H1 (cell line): ENCODE results near the gene IFIT5. TPM values are rescaled to one million over a fixed set of nuclear protein-coding genes. Genes with fewer than 3 reads are reported as not detected.
"Not testable (repeated sequence)": the region's sequence is repeated elsewhere in the genome, so short reads cannot be mapped to it uniquely, and the experiment has no call there.

ENCODE experiments used
- CTCF ChIA-PET: fragments of 300-600 bp; sonication (Branson Sonifier 250); formaldehyde crosslinking; loops from one replicate; lab custom pipeline; 2021; ENCODE audit not compliant: partially characterized antibody; lab: Charles Lee
- POLR2A ChIA-PET: fragments of 300-600 bp; sonication (Branson Sonifier 250); formaldehyde crosslinking; loops from one replicate; lab custom pipeline; 2021; ENCODE audit warnings: inconsistent platforms; ENCODE audit not compliant: partially characterized antibody; lab: Charles Lee
- DNase-seq, 2 experiments: peaks; one replicate each; pipeline versions ENCODE4 v3.0.0 to v3.0.0-alpha.2; 2010 to 2022; ENCODE audit warnings: low spot score in 2 of 2, low read depth in 1 of 2, mixed read lengths in 1 of 2
- FAIRE-seq: peaks from 2 replicates; lab custom pipeline; 2011; peaks lifted over from hg19 to GRCh38; lab: Jason Lieb, UNC
- H2AFZ ChIP-seq: 2 replicates; pipeline ENCODE4 v1.8.1; 2012; ENCODE audit warnings: low read length, inconsistent platforms
- H2AK5ac ChIP-seq: 2 replicates; pipeline ENCODE4 v1.6.1; 2013; ENCODE audit warnings: low read depth, low read length
- H2BK120ac ChIP-seq: replicated peaks from 2 replicates; pipeline ENCODE3; 2013; ENCODE audit warnings: low read depth, low read length, inconsistent platforms
- H2BK12ac ChIP-seq: 2 replicates; pipeline ENCODE4 v1.6.1; 2013; ENCODE audit warnings: low read depth, low read length
- H2BK15ac ChIP-seq: 2 replicates; pipeline ENCODE4 v1.6.1; 2013; ENCODE audit warnings: low read length
- H2BK20ac ChIP-seq: 2 replicates; pipeline ENCODE4 v1.6.1; 2013; ENCODE audit warnings: low read length
- H2BK5ac ChIP-seq: 2 replicates; pipeline ENCODE4 v1.6.1; 2013; ENCODE audit warnings: low read depth, low read length
- H3K14ac ChIP-seq: 2 replicates; pipeline ENCODE4 v1.6.1; 2013; ENCODE audit warnings: inconsistent platforms; ENCODE audit not compliant: insufficient read length
- H3K18ac ChIP-seq: 2 replicates; pipeline ENCODE4 v1.6.1; 2013; ENCODE audit warnings: low read length; ENCODE audit errors: extremely low read depth
- H3K23ac ChIP-seq: 2 replicates; pipeline ENCODE4 v1.6.1; 2013; ENCODE audit warnings: inconsistent platforms; ENCODE audit not compliant: insufficient read length
- H3K23me2 ChIP-seq: 2 replicates; pipeline ENCODE4 v1.6.1; 2013; ENCODE audit warnings: low read depth, low read length
- H3K27ac ChIP-seq: 2 replicates; pipeline ENCODE4 v1.6.1; 2011; ENCODE audit warnings: low read depth, low read length, inconsistent platforms
- H3K27me3 ChIP-seq, 4 experiments: replicated peaks in 1 of 4; 1 replicate in 1 of 4; 2 replicates in 3 of 4; pipeline versions ENCODE4 v1.6.1 to v1.8.1; 2011 to 2013; ENCODE audit warnings: low read length in 3 of 4, mild to moderate bottlenecking in 3 of 4, inconsistent platforms in 2 of 4, mixed read lengths in 2 of 4, moderate library complexity in 1 of 4; ENCODE audit not compliant: control insufficient read depth in 3 of 4, insufficient read depth in 3 of 4; ENCODE audit errors: extremely low read depth in 1 of 4
- H3K36me3 ChIP-seq, 4 experiments: 2 replicates each; pipeline versions ENCODE4 v1.6.1 to v1.8.1; 2011 to 2013; ENCODE audit warnings: mild to moderate bottlenecking in 4 of 4, low read length in 3 of 4, moderate library complexity in 2 of 4, control low read depth in 1 of 4, inconsistent platforms in 1 of 4; ENCODE audit not compliant: insufficient read depth in 4 of 4, control insufficient read depth in 2 of 4
- H3K4ac ChIP-seq: replicated peaks from 2 replicates; pipeline ENCODE3; 2013; ENCODE audit warnings: low read length, low read depth, mixed read lengths, inconsistent platforms; ENCODE audit not compliant: insufficient read length
- H3K4me1 ChIP-seq, 4 experiments: replicated peaks in 1 of 4; 1 replicate in 1 of 4; 2 replicates in 3 of 4; pipeline versions ENCODE4 v1.6.1 to v1.8.1; 2011 to 2013; ENCODE audit warnings: low read length in 3 of 4, inconsistent platforms in 2 of 4, mixed read lengths in 1 of 4; ENCODE audit not compliant: insufficient read depth in 4 of 4, control insufficient read depth in 3 of 4
- H3K4me2 ChIP-seq, 2 experiments: 2 replicates each; pipeline versions ENCODE4 v1.6.1 to v1.8.1; 2011 to 2013; ENCODE audit warnings: low read depth in 2 of 2, low read length in 2 of 2, control low read depth in 1 of 2, inconsistent platforms in 1 of 2, mild to moderate bottlenecking in 1 of 2; ENCODE audit not compliant: insufficient read depth in 1 of 2
- H3K4me3 ChIP-seq, 4 experiments: fragments of 200-600, 300-600 bp in 1 of 4; sonication (generic), shearing (Covaris generic), sonication (Bioruptor Twin) in 1 of 4; 2 replicates each; pipeline versions ENCODE4 v1.5.1 to v1.8.1; 2011 to 2016; ENCODE audit warnings: low read length in 4 of 4, low read depth in 3 of 4, control low read depth in 2 of 4, inconsistent platforms in 2 of 4, mild to moderate bottlenecking in 2 of 4, mixed read lengths in 1 of 4, moderate library complexity in 1 of 4; ENCODE audit not compliant: insufficient read depth in 2 of 4; ENCODE audit errors: extremely low read depth in 1 of 4
- H3K56ac ChIP-seq: replicated peaks from 2 replicates; pipeline ENCODE3; 2013; ENCODE audit warnings: low read depth, mild to moderate bottlenecking, mixed read lengths, low read length, inconsistent platforms; ENCODE audit not compliant: insufficient read length
- H3K79me1 ChIP-seq: 2 replicates; pipeline ENCODE4 v1.6.1; 2013; ENCODE audit warnings: low read depth, low read length, control low read depth
- H3K79me2 ChIP-seq, 2 experiments: 2 replicates each; pipeline versions ENCODE4 v1.6.1 to v1.8.1; 2012 to 2013; ENCODE audit warnings: low read length in 2 of 2, mild to moderate bottlenecking in 2 of 2, inconsistent platforms in 1 of 2; ENCODE audit not compliant: insufficient read depth in 2 of 2, control insufficient read depth in 1 of 2
- H3K9ac ChIP-seq, 4 experiments: replicated peaks in 1 of 4; 1 replicate in 1 of 4; 2 replicates in 3 of 4; pipeline versions ENCODE4 v1.6.1 to v1.8.1; 2011 to 2013; ENCODE audit warnings: low read depth in 3 of 4, low read length in 3 of 4, control low read depth in 2 of 4, mild to moderate bottlenecking in 2 of 4, moderate library complexity in 2 of 4, inconsistent platforms in 1 of 4; ENCODE audit errors: extremely low read depth in 1 of 4
- H3K9me3 ChIP-seq, 2 experiments: 2 replicates each; pipeline versions ENCODE4 v1.6.1 to v1.8.1; 2012 to 2013; ENCODE audit warnings: mild to moderate bottlenecking in 2 of 2, moderate library complexity in 2 of 2, control low read depth in 1 of 2, inconsistent platforms in 1 of 2, low read depth in 1 of 2, low read length in 1 of 2, mixed read lengths in 1 of 2; ENCODE audit not compliant: insufficient read depth in 2 of 2
- H4K20me1 ChIP-seq, 2 experiments: replicated peaks in 1 of 2; 2 replicates each; pipeline versions ENCODE3 to v1.8.1; 2011 to 2013; ENCODE audit warnings: inconsistent platforms in 2 of 2, low read length in 2 of 2, mild to moderate bottlenecking in 1 of 2; ENCODE audit not compliant: insufficient read depth in 2 of 2, control insufficient read depth in 1 of 2
- H4K5ac ChIP-seq: 2 replicates; pipeline ENCODE4 v1.6.1; 2013; ENCODE audit warnings: low read length, low read depth, mixed read lengths, inconsistent platforms; ENCODE audit not compliant: insufficient read length
- H4K8ac ChIP-seq: 2 replicates; pipeline ENCODE4 v1.8.0; 2013; ENCODE audit warnings: mild to moderate bottlenecking, moderate library complexity, low read length, inconsistent platforms; ENCODE audit not compliant: insufficient read depth; ENCODE audit errors: extremely low read depth
- H4K91ac ChIP-seq: replicated peaks from 2 replicates; pipeline ENCODE3; 2013; ENCODE audit warnings: low read length, mixed read lengths, inconsistent platforms; ENCODE audit not compliant: insufficient read length
- WGBS, 2 experiments: shearing (Covaris generic) in 1 of 2; methylation state at CpG; one replicate each; pipeline versions ENCODE4 v1.1.6 to v1.1.7; 2013 to 2015; ENCODE audit warnings: low lambda C conversion rate in 2 of 2, mixed read lengths in 2 of 2, inconsistent platforms in 1 of 2, low coverage in 1 of 2, missing lambda C conversion rate in 1 of 2; ENCODE audit not compliant: insufficient replicate concordance in 2 of 2, insufficient coverage in 1 of 2, insufficient read length in 1 of 2; ENCODE audit errors: extremely low coverage in 1 of 2, missing lambda C conversion rate in 1 of 2; 5-methylcytosine and 5-hydroxymethylcytosine counted together
- polyA plus RNA-seq, 7 experiments: library from polyadenylated mRNA; depleted of rRNA in 3 of 7; stranded (reverse) in 5 of 7; unstranded in 2 of 7; fragments of >200 nt in 5 of 7; fragments of 200-250 nt in 2 of 7; gene quantifications; 1 replicate in 5 of 7; 2 replicates in 1 of 7; 4 replicates in 1 of 7; pipeline versions ENCODE4 v1.2.1 to v1.2.3, GENCODE V29; 2011 to 2013; ENCODE audit warnings: missing spikeins in 2 of 7, mixed read lengths in 2 of 7
- total RNA-seq: library from RNA; stranded (reverse); fragmentation: NEBNext Ultra II Directional; extraction: Animal tissue kit (Norgen Biotek cat#: 25700); gene quantifications from 2 replicates; pipeline ENCODE4 v1.2.1, GENCODE V29; 2021

IFIT5 gene
- total and polyA plus RNA-seq, 2 of the 8 experiments (the other 6 are each of a cell fraction or from before 2014, with no cell fraction given), result 0.94 to 2.6 TPM

DNA sequence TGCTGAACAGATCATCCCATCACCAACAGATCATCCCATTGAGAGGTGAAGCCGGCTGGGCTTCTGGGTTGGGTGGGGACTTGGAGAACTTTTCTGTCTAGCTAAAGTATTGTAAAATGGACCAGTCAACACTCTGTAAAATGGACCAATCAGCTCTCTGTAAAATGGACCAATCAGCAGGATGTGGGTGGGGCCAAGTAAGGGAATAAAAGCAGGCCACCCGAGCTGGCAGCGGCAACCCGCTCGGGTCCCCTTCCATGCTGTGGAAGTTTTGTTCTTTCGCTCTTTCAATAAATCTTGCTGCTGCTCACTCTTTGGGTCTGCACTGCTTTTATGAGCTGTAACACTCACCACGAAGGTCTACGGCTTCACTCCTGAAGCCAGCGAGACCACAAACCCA lies 8.2 kb upstream of the IFIT5 start:
- H4K91ac ChIP-seq, H2AFZ ChIP-seq, H2BK12ac ChIP-seq, H3K14ac ChIP-seq, FAIRE-seq, H3K27ac ChIP-seq, H3K27me3 ChIP-seq, H2BK120ac ChIP-seq, H4K8ac ChIP-seq, H2BK5ac ChIP-seq, H3K18ac ChIP-seq, H3K79me1 ChIP-seq, H3K36me3 ChIP-seq, H4K20me1 ChIP-seq, H3K23me2 ChIP-seq, H2AK5ac ChIP-seq, H3K9me3 ChIP-seq, H3K56ac ChIP-seq, H3K79me2 ChIP-seq, H3K4me3 ChIP-seq, H2BK15ac ChIP-seq, H3K4me1 ChIP-seq, H2BK20ac ChIP-seq, H3K9ac ChIP-seq, H4K5ac ChIP-seq, H3K4ac ChIP-seq, H3K4me2 ChIP-seq, DNase-seq, CTCF ChIA-PET, H3K23ac ChIP-seq: not testable (repeated sequence)
- POLR2A ChIA-PET, result interaction anchor here (1.2 kb wide), 1 partner anchor 8 kb away, joined by 3 read pairs; the partner anchor contains the start of gene IFIT5
- WGBS, 2 experiments, result 97% methylated on average over 9 of the region's 9 CpGs; no CpG with 5 or more reads in 1 of the 2 experiments

DNA sequence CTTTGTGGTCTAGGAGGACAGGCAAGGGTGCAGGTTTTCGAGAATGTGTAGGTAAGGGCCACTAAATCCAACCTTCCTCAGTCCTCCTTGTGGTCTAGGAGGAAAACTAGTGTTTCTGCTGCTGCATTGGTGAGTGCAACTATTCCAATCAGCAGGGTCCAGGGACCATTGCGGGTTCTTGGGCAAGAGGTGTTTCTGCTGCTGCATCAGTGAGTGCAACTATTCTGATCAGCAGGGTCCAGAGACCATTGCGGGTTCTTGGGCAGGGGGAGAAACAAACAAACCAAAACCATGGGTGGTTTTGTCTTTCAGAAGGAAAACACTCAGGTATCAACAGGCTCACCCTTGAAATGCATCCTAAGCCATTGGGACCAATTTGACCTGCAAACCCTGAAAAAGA lies 6.6 kb upstream of the IFIT5 start:
- H4K20me1 ChIP-seq, H4K8ac ChIP-seq, H3K27ac ChIP-seq, H3K9ac ChIP-seq, H3K23me2 ChIP-seq, H4K5ac ChIP-seq, DNase-seq, H3K27me3 ChIP-seq, H3K18ac ChIP-seq, H3K79me2 ChIP-seq, H2AFZ ChIP-seq, H3K14ac ChIP-seq, H3K36me3 ChIP-seq, H2BK12ac ChIP-seq, H2BK15ac ChIP-seq, H3K4me1 ChIP-seq, H3K9me3 ChIP-seq, H3K4me2 ChIP-seq, H3K4ac ChIP-seq, H3K56ac ChIP-seq, POLR2A ChIA-PET, H4K91ac ChIP-seq, H2AK5ac ChIP-seq, H2BK120ac ChIP-seq, H2BK5ac ChIP-seq, FAIRE-seq, H3K23ac ChIP-seq, H3K79me1 ChIP-seq, H2BK20ac ChIP-seq, H3K4me3 ChIP-seq: not testable (repeated sequence)
- CTCF ChIA-PET, result interaction anchor here (0.6 kb wide), 2 partner anchors 18 to 170 kb away, joined by 3 to 6 read pairs; no protein-coding TSS in a partner anchor
- WGBS, 2 experiments, result 91% methylated on average over 3 of the region's 3 CpGs; no CpG with 5 or more reads in 1 of the 2 experiments
